Esophagus muscularis mucosa (tissue), 4 donors: ENCODE measurements around the gene BSCL2. TPM values are rescaled to one million over a fixed set of nuclear protein-coding genes. Genes with fewer than 3 reads are reported as not detected.
A peak's percentile ranks its signal among the peaks of the same experiment; 100 is the strongest.

Experiments used
- DNase-seq: peaks from one replicate; pipeline ENCODE4 v3.0.0-alpha.2; 2017; ENCODE audit errors: extremely low spot score
- H3K27ac ChIP-seq, 4 donors: fragments of 200-600 bp; sonication (generic); replicated peaks in 1 of 4; 1 replicate in 3 of 4; 2 replicates in 1 of 4; pipeline ENCODE4 v1.5.1; 2016 to 2019; ENCODE audit warnings: mild to moderate bottlenecking in 1 of 4
- H3K27me3 ChIP-seq, 4 donors: fragments of 200-600 bp; sonication (generic); one replicate each; pipeline versions ENCODE4 v1.5.1 to v1.6.0; 2016 to 2019
- H3K36me3 ChIP-seq, 4 donors: fragments of 200-600 bp; sonication (generic); one replicate each; pipeline ENCODE4 v1.5.1; 2016 to 2019
- H3K4me1 ChIP-seq, 4 donors: fragments of 200-600 bp; sonication (generic); one replicate each; pipeline ENCODE4 v1.5.1; 2016 to 2019
- H3K4me3 ChIP-seq, 4 donors: fragments of 200-600 bp; sonication (generic); 1 replicate in 2 of 4; 2 replicates in 2 of 4; pipeline ENCODE4 v1.5.1; 2016 to 2019; ENCODE audit warnings: mild to moderate bottlenecking in 4 of 4, moderate library complexity in 1 of 4
- H3K9me3 ChIP-seq, 4 donors: fragments of 200-600 bp; sonication (generic); 1 replicate in 3 of 4; 2 replicates in 1 of 4; pipeline ENCODE4 v1.5.1; 2016 to 2019
- EP300 ChIP-seq: sonication (generic); formaldehyde crosslinking; IDR thresholded peaks from one replicate; pipeline ENCODE4 v1.6.1; 2017; ENCODE audit warnings: antibody characterized with exemption
- POLR2A ChIP-seq: fragments of 450-650 bp; IDR thresholded peaks from one replicate; pipeline ENCODE4 v1.6.1; 2017; ENCODE audit warnings: antibody characterized with exemption, moderate library complexity, mild to moderate bottlenecking, low read depth
- POLR2AphosphoS5 ChIP-seq, 2 donors: sonication (generic); formaldehyde crosslinking; IDR thresholded peaks; one replicate each; pipeline ENCODE4 v1.6.1; 2017; ENCODE audit warnings: antibody characterized with exemption in 2 of 2
- WGBS: methylation state at CpG from one replicate; pipeline ENCODE4 v1.1.5; 2018; 5-methylcytosine and 5-hydroxymethylcytosine counted together
- intact Hi-C: fragments of 100-400 bp; cut with DNase I; formaldehyde crosslinking; loops from one replicate; pipeline ENCODE4 v1.15.1; 2023
- total RNA-seq, 4 donors: library from RNA; depleted of rRNA; stranded (reverse); fragments of >200 nt; gene quantifications; one replicate each; pipeline versions ENCODE4 v1.1.0 to v1.2.1, GENCODE V29; 2016
- TF ChIP-seq, protein P1 (sequence below), 3 experiments: fragments of 200-600 bp in 2 of 3; fragments of 450-650 bp in 1 of 3; sonication (generic) in 2 of 3; IDR thresholded peaks; one replicate each; pipeline ENCODE4 v1.5.1; 2017 to 2019; ENCODE audit warnings: antibody characterized with exemption in 3 of 3, mild to moderate bottlenecking in 2 of 3, moderate library complexity in 1 of 3

The BSCL2 gene
- total RNA-seq, 4 donors from 2014 or later, result 25.3 to 58.1 (median 39.2) TPM

GRCh38 chr11:62665075-62665598 is 42.1 kb downstream of the BSCL2 start, which contains the start of the genes C11orf98 and CSKMT:
Gene C11orf98 (minus strand): TSS chr11:62665210. CDS start chr11:62665169, 41 bp downstream.
Gene CSKMT (plus strand): TSS chr11:62665312. CDS start chr11:62665880, 568 bp downstream.
- peak within 1 kb of the TSS; percentile 91 to 97 (median 92) for H3K27ac ChIP-seq
- TF ChIP-seq POLR2A (peak; percentile 99), POLR2AphosphoS5 (IDR thresholded peaks at IDR 0.05) (peak; percentile 96 to 100)
- TF ChIP-seq, protein P1, sequence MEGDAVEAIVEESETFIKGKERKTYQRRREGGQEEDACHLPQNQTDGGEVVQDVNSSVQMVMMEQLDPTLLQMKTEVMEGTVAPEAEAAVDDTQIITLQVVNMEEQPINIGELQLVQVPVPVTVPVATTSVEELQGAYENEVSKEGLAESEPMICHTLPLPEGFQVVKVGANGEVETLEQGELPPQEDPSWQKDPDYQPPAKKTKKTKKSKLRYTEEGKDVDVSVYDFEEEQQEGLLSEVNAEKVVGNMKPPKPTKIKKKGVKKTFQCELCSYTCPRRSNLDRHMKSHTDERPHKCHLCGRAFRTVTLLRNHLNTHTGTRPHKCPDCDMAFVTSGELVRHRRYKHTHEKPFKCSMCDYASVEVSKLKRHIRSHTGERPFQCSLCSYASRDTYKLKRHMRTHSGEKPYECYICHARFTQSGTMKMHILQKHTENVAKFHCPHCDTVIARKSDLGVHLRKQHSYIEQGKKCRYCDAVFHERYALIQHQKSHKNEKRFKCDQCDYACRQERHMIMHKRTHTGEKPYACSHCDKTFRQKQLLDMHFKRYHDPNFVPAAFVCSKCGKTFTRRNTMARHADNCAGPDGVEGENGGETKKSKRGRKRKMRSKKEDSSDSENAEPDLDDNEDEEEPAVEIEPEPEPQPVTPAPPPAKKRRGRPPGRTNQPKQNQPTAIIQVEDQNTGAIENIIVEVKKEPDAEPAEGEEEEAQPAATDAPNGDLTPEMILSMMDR (IDR thresholded peaks at IDR 0.05), result no peak
- intact Hi-C loops, result no loop called here
- H3K4me3 ChIP-seq, result peak within 1 kb of the TSS; percentile 71 to 83 (median 82)
- 2% methylated on average over 9 of the region's 47 CpGs for WGBS
- no peaks in the 10 kb centered on the region for H3K9me3 ChIP-seq
- peaks cover 7 to 32% (median 24%) of the 10 kb centered on the region in 4 donors for H3K36me3 ChIP-seq
- peak; percentile 99 for DNase-seq
- H3K27me3 ChIP-seq, result no peaks in the 10 kb centered on the region
- peaks cover 31 to 56% (median 46%) of the 10 kb centered on the region in 4 donors for H3K4me1 ChIP-seq

- Histone ChIP-seq H3K27ac (peak overlapping the region; percentile 91 to 97 (median 92)), H3K36me3 (peaks cover 7 to 32% (median 24%) of the 10 kb centered on the region in 4 donors), H3K9me3 (no peaks in the 10 kb centered on the region), H3K27me3 (no peaks in the 10 kb centered on the region), H3K4me3 (peak overlapping the region; percentile 71 to 83 (median 82)), H3K4me1 (peaks cover 30 to 50% (median 43%) of the 10 kb centered on the region in 4 donors)
- 5% methylated on average over 23 of the region's 36 CpGs for WGBS
- TF ChIP-seq EP300 (no peak), POLR2AphosphoS5 (IDR thresholded peaks at IDR 0.05) (no peak), POLR2A (no peak)
- TF ChIP-seq, protein P1 (IDR thresholded peaks at IDR 0.05), result no peak
- DNase-seq, result no peak
- intact Hi-C loops, result no loop called here
These were observed 42.7 kb downstream of the BSCL2 start for GRCh38 chr11:62664405-62665074.

DNA sequence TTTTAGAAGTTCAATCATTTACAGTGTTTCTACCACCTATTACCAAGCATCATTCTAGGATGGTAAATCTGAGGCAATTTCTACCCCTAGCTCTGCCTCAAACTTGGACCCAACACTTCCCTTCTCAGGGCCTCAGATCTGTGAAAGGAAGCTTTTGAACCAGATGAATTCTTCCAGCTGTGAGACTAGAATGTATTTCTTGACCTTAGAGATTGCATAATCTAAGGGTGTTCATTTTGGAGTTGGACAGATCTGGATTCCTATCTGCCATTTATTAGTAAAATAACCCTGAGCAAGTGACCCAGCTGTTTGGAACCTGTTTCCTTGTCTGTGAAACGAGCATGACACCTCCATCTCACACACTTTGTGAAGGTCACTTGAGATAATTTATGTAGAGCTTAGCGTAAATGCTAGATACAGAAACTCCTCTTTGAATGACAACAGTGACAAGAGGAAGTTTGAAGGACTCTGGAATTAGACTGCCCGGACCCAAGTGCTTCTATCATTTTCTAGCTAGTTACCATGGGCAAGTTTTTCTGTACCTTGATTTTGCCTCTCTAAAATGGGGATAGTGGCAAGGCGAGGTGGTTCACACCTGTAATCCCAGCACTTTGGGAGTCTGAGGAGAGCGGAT is 50.3 kb downstream of the BSCL2 start:
- H3K36me3 ChIP-seq, result peaks cover 0 to 4% (median 2%) of the 10 kb centered on the region in 4 donors
- no peak for TF ChIP-seq POLR2AphosphoS5 (IDR thresholded peaks at IDR 0.05)
- no peak for TF ChIP-seq EP300
- TF ChIP-seq, protein P1 (IDR thresholded peaks at IDR 0.05), result no peak
- TF ChIP-seq POLR2A, result no peak
- no peaks in the 10 kb centered on the region for H3K27me3 ChIP-seq
- 63% methylated on average over 5 of the region's 5 CpGs for WGBS
- DNase-seq, result no peak
- no peak overlapping the region for H3K27ac ChIP-seq
- H3K4me1 ChIP-seq, result peaks cover 7 to 16% (median 8%) of the 10 kb centered on the region in 4 donors
- H3K4me3 ChIP-seq, result no peak overlapping the region
- H3K9me3 ChIP-seq, result no peaks in the 10 kb centered on the region
- intact Hi-C loops, result no loop called here

DNA sequence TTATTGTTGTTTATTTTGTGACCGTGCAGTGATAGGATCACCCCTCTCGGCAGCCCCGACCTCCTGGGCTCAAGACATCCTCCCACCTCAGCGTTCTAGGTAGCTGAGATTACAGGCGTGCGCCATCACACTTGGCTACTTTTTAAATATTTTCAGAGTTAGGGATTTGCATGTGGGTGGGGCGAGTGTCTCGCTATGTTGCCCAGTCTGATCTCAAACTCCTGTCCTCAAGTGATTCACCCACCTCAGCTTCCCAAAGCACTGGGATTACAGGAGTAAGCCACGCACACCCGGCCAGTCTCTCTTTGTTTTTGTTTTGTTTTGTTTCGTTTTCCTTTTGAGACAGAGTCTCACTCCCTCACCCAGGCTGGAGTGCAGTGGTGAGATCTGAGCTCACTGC is 52.9 kb downstream of the BSCL2 start:
- no peaks in the 10 kb centered on the region for H3K27me3 ChIP-seq
- intact Hi-C loops, result no loop called here
- peaks cover 15 to 30% (median 20%) of the 10 kb centered on the region in 4 donors for H3K4me1 ChIP-seq
- H3K4me3 ChIP-seq, result no peak overlapping the region
- H3K27ac ChIP-seq, result no peak overlapping the region
- H3K9me3 ChIP-seq, result no peaks in the 10 kb centered on the region
- 89% methylated on average over 9 of the region's 11 CpGs for WGBS
- peaks cover 6 to 9% (median 8%) of the 10 kb centered on the region in 4 donors for H3K36me3 ChIP-seq
- no peak for DNase-seq
- no peak for TF ChIP-seq POLR2A
- TF ChIP-seq EP300, result no peak
- TF ChIP-seq, protein P1 (IDR thresholded peaks at IDR 0.05), result no peak
- no peak for TF ChIP-seq POLR2AphosphoS5 (IDR thresholded peaks at IDR 0.05)
